ENCODE data around the gene TM9SF3. TPM values are rescaled to one million over a fixed set of nuclear protein-coding genes. Genes with fewer than 3 reads are reported as not detected.

Gene TM9SF3
- total and polyA plus RNA-seq, 2 of the 4 experiments (the other 2 are of a cell fraction), result 33.7 to 61.8 TPM

GRCh38 chr10:96532523-96532922 is 54.3 kb downstream of the TM9SF3 start:
- no peak overlapping the region for H4K91ac ChIP-seq (ENCODE audit: insufficient read depth, low read depth, low read length)
- peaks cover 21 to 34% of the 10 kb centered on the region in 2 experiments for H3K79me1 ChIP-seq (ENCODE audit: low read depth in 1 of 2, low read length in 2 of 2)
- H3K56ac ChIP-seq (ENCODE audit: extremely low read depth, insufficient read depth, low read length), result no peak overlapping the region
- peaks cover 15% of the 10 kb centered on the region for H3K36me3 ChIP-seq (ENCODE audit: control insufficient read depth, insufficient read depth, low read length)
- no CpG with 5 or more reads among the region's 1 CpG for WGBS, 2 experiments (ENCODE audit: extremely low coverage in 2 of 2, insufficient read length in 1 of 2)
- no peak overlapping the region for H3K14ac ChIP-seq (replicated peaks; ENCODE audit: low read depth, low read length)
- H2AFZ ChIP-seq (replicated peaks; ENCODE audit: low read length, poor library complexity), result no peak overlapping the region
- H2BK5ac ChIP-seq (ENCODE audit: low read depth, low read length, poor library complexity, severe bottlenecking), result no peak overlapping the region
- ChIA-PET POLR2A (ENCODE audit: unreplicated experiment) (no interaction called here), CTCF (no interaction called here)
- H3K27ac ChIP-seq (ENCODE audit: insufficient read depth, low read length), result no peak overlapping the region
- no peak overlapping the region for H3K4ac ChIP-seq (ENCODE audit: low read depth, low read length)
- H2BK15ac ChIP-seq (ENCODE audit: low read depth, low read length), result no peak overlapping the region
- peaks cover 2% of the 10 kb centered on the region; the same call in 1 of the 2 replicates for H3K9me1 ChIP-seq (ENCODE audit: insufficient read depth, low read length)
- H4K5ac ChIP-seq (ENCODE audit: low read depth, low read length), result no peak overlapping the region
- in situ Hi-C loops (cut with MboI; ENCODE audit: low sequenced_read_pairs) (no loop called here), intact Hi-C loops (cut with micrococcal nuclease) (no loop called here), dilution Hi-C loops (cut with HindIII; ENCODE audit: low sequenced_read_pairs, unreplicated experiment) (no loop called here)
- no peak overlapping the region for H2AK5ac ChIP-seq (ENCODE audit: low read depth, low read length)
- H4K20me1 ChIP-seq (ENCODE audit: insufficient read depth, low read length), result peaks cover 13% of the 10 kb centered on the region; the same call in 1 of the 2 replicates
- H3K4me2 ChIP-seq (ENCODE audit: low read depth, low read length), result no peak overlapping the region
- no peak overlapping the region for H3K9ac ChIP-seq (ENCODE audit: low read depth, low read length)
- peak; percentile 12 for DNase-seq
- H2BK120ac ChIP-seq (ENCODE audit: low read depth, low read length), result no peak overlapping the region
- H3K27me3 ChIP-seq (ENCODE audit: control insufficient read depth, insufficient read depth, low read length), result no peaks in the 10 kb centered on the region
- no peak overlapping the region for H2BK20ac ChIP-seq (ENCODE audit: low read depth, low read length)
- H3K4me3 ChIP-seq (ENCODE audit: insufficient read depth, low read depth, low read length), result no peak overlapping the region
- H3K23ac ChIP-seq (ENCODE audit: low read depth, low read length), result no peak overlapping the region
- H3K4me1 ChIP-seq (ENCODE audit: control insufficient read depth, insufficient read depth, low read length), result peaks cover 1% of the 10 kb centered on the region; the same call in 1 of the 2 replicates
- no TSS peak for BruUV-seq (replicated peaks)
- TF ChIP-seq FOS (IDR thresholded peaks at IDR 0.05; ENCODE audit: low read depth, low read length) (no peak), SMC3 (IDR thresholded peaks at IDR 0.05; ENCODE audit: low read depth, low read length) (no peak), MAFK (IDR thresholded peaks at IDR 0.05; ENCODE audit: low read depth, low read length) (no peak), RCOR1 (IDR thresholded peaks at IDR 0.05; ENCODE audit: insufficient replicate concordance, low read length) (no peak), ELK1 (IDR thresholded peaks at IDR 0.05; ENCODE audit: borderline replicate concordance, low read depth, low read length) (no peak), RFX5 (IDR thresholded peaks at IDR 0.05; ENCODE audit: low read depth, low read length) (no peak), CTCF (conservative IDR thresholded peaks at IDR 0.05; ENCODE audit: low read depth, low read length) (no peak), RAD21 (IDR thresholded peaks at IDR 0.05; ENCODE audit: low read length) (no peak), NFE2L2 (IDR thresholded peaks at IDR 0.05; ENCODE audit: low read depth, low read length) (no peak), MXI1 (IDR thresholded peaks at IDR 0.05; ENCODE audit: borderline replicate concordance, low read depth, low read length) (no peak), POLR2A (IDR thresholded peaks at IDR 0.05; ENCODE audit: low read depth, low read length) (no peak), BHLHE40 (IDR thresholded peaks at IDR 0.05; ENCODE audit: low read depth, low read length) (no peak), USF2 (IDR thresholded peaks at IDR 0.05; ENCODE audit: low read depth, low read length) (no peak)
- no peaks in the 10 kb centered on the region for H3K9me3 ChIP-seq (ENCODE audit: control insufficient read depth, insufficient read depth, low read length)
- H4K8ac ChIP-seq (ENCODE audit: low read depth in 2 of 2, low read length in 2 of 2), result no peak overlapping the region
- no peak; the same call in 1 of the 2 replicates for ATAC-seq (ENCODE audit: low read depth)
- H2AK9ac ChIP-seq (replicated peaks; ENCODE audit: low read depth, low read length, poor library complexity), result no peak overlapping the region
- H3K18ac ChIP-seq (ENCODE audit: low read depth, low read length), result no peak overlapping the region
